Fibroblast of skin of back (primary cell): ENCODE results near the gene TMEM109.
"Not testable (repeated sequence)": the region's sequence is repeated elsewhere in the genome, so short reads cannot be mapped to it uniquely, and the experiment has no call there.

Source experiments
- DNase-seq: peaks from one replicate; pipeline ENCODE4 v3.0.0-alpha.2; 2013

TMEM109 gene

DNA sequence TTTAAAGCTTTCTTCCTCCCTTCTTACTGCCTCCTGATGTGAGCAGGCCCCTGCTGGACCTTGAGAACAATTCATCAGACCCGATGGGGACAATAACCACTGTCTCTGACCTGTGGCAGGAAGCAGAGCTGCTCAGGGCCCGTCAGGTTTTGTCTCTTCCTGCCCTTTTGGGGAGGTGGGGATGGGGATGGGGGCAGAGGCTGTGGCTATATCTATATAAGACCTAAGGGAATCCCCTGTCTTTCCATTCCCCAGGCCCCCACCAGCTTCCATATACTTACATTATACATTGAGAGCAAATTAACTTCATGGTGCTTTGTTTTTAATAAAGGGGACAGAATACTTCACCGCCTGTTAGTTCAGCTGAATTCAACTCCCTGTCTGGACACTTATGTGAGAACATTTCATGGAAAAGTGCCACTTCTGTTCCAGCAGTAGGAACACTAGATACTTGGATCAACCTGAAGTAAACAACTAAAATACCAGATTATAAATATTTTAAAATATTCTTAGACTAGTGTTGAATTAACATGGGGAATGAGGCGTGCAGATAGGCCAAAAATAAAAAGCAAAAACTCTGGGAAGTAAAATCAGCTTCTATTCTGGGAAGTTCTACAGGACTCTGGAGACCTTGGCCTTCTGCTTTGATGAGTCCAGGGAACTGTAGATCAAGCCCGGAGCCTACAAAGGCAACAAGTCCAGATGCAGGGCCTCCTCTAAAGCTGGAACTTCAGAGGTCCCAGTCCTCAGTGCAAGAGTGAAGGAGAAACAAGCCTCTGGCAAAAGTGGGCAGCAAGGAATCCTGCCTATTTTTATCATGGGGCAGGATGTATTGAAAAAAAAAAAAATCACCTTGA is 35.5 kb upstream of the TMEM109 start:
- DNase-seq, result no peak

DNA sequence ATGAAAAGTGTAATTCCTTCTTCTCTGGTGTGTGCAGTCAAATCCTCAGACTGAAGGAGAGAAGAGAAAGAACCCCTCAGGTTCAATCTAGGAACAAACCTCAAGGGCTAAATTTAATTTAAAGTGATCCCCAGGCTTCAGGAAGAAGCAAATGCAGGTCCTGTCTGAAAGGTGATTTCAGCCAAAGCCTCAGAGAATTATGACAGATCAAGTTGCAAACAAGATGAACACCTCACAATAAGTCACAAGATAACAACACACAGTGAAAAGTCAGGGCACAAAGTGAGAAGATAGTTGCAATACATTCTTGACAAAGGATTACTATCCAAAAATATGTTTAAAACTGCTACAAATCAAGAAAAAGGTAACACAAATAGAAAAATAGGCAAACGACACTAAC is 34.9 kb upstream of the TMEM109 start:
- no peak for DNase-seq

DNA sequence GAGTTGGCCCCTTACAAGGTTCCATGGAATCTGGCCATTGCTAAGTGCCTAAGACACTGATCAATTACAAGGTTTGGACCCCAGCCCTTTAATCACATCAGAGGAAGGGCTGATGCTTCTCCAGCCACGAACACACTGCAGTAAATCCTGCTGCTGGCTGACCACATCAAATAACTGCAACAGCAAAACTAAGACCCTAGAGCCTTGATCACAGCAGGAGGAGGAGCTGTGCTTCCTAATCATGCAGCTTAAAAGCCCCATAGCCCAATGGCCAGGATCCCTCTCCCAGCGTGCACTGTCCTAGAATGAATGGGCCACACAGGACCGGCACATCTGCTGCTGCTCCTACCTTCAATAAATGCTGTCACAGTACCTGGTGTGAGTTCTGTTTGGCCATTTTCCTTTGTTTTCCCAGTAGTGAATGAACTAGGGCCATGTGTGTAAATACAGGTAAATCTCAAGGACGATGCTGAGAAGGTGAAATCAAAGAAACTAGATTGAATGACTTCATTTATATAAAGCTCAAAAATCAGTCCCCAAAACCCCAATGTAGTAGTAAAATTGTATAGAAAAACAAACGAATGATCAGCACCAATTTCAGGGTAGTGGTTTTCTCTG is 33.9 kb upstream of the TMEM109 start:
- no peak for DNase-seq

GRCh38 chr11:60880643-60881282 is 33.2 kb upstream of the TMEM109 start:
- DNase-seq, result no peak

DNA sequence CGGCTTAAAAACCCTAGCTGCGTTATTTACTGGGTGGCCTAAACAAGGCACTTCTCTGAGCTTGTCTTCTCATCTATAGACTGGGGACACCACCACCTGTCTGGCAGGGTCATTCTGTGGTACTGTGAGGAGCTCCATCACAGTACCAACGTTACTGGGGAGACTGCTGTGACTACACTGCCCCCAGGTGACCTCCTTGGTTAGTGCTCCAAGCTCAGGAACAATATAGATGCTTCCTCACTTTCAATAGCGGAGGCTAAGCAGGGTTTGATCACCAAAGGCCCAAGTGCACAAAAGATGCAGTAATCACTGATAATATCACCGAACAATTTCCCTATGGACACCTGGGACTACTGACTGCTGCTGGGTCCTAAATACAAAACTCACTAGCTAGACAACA is 26.4 kb upstream of the TMEM109 start:
- DNase-seq, result peak; percentile 49

GRCh38 chr11:60889869-60890311 is 24.1 kb upstream of the TMEM109 start:
- DNase-seq, result no peak

- no peak for DNase-seq
Measured at GRCh38 chr11:60890696-60891095, 23.3 kb upstream of the TMEM109 start.

DNA sequence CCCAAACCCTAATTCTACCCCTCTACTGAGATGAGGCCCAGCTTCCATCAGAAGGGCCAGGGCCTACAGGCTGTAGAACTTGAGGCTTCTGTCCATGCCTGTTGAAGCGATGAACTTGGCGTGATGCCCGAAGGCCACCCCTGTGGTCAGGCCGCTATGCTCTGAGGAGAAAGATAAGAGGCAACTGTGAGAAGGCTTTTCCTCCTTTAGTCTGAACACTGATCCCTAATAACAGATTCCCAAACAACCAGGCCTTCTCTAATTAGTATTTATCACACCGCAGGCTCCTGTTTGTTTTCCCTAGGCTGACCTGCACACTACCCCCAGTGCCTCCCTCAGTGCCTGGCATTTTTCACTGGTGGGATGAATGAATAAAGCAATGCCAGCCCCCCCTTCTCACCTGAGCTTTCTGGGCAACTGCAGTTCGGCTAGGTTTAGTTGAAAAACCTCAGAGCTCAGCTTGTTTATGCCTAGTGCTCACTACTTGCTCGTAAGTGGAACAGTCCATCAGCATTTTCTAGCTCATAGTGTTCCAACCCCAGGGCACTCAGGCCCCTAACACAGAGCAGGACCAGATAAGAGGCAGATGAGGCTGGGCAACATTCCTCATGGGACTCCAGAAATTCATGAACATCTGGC is 22.7 kb upstream of the TMEM109 start:
- no peak for DNase-seq

- DNase-seq, result no peak
Measured at GRCh38 chr11:60895687-60896086, 18.3 kb upstream of the TMEM109 start.

GRCh38 chr11:60897496-60897895 is 16.5 kb upstream of the TMEM109 start:
- no peak for DNase-seq

DNA sequence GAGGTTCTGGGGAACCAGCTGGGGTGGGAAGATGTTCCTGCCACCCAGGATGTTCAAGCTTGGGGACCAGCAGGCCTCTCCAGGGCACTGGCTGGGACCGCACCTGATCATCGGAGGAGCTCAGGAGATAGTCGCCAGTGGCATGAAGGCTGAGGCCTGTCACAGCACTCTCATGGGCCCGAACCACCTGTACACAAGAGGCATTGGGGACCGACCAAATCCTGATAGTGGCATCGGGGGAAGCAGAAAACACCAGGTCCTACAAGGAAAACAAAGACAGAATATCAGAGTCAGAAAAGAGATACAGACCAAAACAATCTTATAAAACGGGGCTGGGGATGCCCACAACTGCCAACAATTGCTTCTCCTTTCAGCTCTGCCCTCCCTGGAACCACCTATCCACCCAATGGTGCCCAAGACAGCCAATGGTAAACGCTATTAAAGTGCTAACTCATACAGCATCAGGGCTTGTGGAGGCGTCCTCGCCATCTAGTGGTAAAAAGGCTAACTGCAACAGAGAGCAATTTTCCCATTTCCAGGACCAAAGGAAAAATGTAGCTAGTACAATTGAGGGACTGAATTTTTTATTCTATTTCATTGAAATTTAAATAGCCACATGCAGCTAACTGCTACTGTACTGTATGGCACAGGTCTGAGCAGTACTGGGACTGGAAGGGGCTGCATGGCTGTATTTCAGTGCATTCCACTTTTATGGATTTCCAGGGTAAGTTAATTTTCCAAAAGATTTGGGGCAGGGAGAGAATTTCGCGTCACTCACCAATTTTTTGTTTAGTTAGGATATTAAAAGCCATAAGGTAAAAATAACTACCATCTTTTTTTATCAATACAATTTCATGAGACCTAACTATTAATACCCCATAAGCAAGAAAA is 14.7 kb upstream of the TMEM109 start:
- peak; percentile 66 for DNase-seq

GRCh38 chr11:60899977-60900376 is 14.0 kb upstream of the TMEM109 start:
- no peak for DNase-seq

- DNase-seq, result no peak
Measured at GRCh38 chr11:60900673-60901404, 13.1 kb upstream of the TMEM109 start.

DNA sequence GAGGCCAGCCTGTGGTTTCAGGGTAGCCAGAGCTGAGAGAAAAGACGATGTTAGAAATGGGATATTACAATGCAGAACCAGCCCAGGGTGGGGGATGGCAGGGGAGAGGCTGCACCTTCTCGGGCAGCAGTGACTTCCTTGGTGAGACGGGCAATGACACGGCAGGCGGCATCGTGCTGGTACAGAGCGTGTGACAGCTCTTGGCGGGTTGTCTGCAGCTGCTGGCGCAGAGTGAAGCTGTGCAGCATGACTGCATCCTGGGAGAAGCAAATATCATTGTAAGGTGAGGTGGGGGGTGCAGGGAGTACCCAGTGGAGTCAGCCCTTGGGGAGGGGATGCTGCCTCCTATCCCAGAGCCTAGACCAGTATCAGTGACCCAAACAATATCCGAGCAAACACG is 11.3 kb upstream of the TMEM109 start:
- DNase-seq, result no peak

DNA sequence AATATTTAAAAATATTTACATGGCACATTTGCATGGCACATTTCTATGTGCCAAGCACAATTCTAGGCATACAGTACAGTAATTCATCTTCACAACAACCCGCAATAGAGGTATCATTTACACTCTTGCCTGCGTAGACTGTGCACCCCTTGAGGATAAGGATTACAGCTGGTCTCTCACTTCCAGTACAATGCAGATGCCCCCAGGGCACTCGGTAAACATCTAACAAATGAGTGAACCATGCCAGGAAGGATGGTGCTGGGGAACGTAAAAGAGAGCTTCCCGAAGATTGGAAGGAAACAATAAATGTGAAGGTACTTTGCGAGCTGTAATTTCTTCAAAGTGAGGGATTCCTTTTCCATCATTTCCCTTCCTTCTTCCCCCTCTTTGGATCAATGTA is 8.9 kb upstream of the TMEM109 start:
- no peak for DNase-seq

DNA sequence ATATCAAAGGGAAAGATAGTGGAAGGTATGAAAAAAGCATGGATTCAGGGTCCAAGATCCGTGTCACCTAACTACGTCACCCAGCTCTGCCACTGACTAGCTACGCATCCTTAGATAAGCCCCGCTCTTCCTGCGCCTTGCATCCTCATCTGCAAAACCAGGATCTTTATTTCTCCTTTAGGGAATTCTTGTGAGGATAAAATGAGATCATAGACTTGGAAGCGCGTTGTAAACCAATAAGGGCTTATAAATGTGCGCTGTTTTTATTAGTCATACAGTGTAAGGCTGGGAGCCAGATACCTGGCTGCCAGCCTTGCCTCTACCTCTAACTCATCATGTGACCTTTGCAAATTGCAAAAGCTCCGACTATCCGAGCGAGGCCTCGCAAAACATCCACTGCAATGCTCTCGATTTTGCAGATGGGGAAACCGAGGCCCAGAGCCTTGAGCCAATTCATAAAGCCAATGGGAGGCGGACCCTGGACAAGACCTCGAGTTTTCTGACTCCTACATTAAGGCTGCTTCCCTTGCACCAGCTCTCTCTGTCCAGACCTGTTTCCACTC is 8.3 kb upstream of the TMEM109 start:
- DNase-seq, result peak; percentile 43

DNA sequence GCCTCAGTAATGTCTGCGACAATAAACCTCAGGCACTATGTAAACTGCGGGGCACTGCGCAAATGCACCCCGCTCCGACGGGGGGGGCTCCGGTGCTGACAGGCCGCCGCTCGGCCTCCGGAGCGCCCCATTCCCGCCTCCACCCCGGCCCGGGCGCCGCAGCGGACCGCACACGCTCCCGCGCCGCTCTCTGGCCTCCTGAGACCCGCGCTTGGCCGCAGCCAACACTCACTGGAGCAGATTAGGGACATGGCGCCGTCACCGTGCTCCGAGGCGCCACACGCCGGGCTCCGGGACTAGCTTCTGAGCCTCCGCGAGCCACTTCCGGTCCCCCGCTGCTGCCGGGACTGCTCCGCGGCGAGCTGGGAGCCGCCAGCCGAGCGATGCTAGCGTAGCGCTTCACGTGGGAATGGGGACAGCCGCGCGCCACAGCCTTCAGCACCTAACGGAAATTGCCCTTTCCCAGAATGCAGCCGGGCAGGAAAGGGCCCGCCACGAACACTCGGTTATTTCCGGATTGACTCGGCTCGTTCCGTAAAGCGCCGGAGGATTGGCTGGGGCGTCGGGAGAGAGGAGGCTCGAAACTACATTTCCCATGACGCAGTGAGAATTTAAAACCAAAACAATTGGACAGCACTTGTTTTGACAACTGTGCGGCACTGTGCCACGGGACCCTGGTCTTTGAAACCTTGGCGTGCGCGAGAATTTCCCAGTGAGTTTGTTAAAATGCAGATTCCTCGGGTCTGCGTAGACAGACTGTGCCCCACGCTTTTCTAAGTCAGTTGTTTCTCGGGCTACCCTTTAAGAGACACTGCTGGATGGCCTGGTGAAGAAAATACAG is 7.6 kb upstream of the TMEM109 start, which contains the start of gene PRPF19:
PRPF19 (minus strand) TSS at position 454 of the 841 bp plus-strand sequence; CDS start at position 251, 203 bp downstream.
- DNase-seq, result peak; percentile 97

- DNase-seq, result no peak
Measured at GRCh38 chr11:60908803-60909202, 5.2 kb upstream of the TMEM109 start.

DNA sequence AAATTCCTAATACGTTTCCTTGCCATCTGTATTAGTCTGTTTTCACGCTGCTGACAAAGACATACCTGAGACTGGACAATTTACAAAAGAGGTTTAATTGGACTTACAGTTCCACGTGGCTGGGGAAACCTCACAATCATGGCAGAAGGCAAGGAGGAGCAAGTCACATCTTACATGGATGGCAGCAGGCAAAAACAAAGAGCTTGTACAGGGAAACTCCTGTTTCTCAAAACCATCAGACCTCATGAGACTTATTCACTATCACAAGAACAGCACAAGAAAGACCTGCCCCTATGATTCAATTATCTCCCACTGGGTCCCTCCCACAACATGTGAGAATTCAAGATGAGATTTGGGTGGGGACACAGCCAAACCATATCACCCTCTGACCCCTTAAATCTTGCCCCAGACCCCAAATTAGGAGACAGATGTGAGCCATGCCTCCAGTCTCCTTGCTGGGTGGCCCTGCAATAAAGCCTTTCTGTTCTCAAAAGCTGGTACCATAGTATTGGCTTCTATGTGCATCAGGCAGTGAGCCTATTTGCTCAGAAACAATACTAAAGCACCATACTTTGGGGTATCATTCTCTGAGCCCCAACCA is 4.2 kb upstream of the TMEM109 start:
- not testable (repeated sequence) for DNase-seq
